H9 (cell line): ENCODE data around the gene CYFIP1. TPM values are rescaled to one million over a fixed set of nuclear protein-coding genes. Genes with fewer than 3 reads are reported as not detected.

Experiments used
- DNase-seq: peaks from one replicate; pipeline ENCODE4 v3.0.0-alpha.2; 2017
- H2AFZ ChIP-seq: one replicate; pipeline ENCODE4 v1.6.1; 2013; ENCODE audit warnings: mild to moderate bottlenecking, low read length, control low read depth, moderate library complexity
- H2AK5ac ChIP-seq: 2 replicates; pipeline ENCODE4 v1.6.1; 2013; ENCODE audit warnings: low read length, control low read depth, mixed read lengths; ENCODE audit not compliant: insufficient read length
- H2BK120ac ChIP-seq: one replicate; pipeline ENCODE4 v1.6.1; 2013; ENCODE audit warnings: low read depth, mild to moderate bottlenecking, low read length, control low read depth, inconsistent platforms; ENCODE audit not compliant: poor library complexity, severe bottlenecking
- H2BK12ac ChIP-seq: 2 replicates; pipeline ENCODE4 v1.6.1; 2013; ENCODE audit warnings: low read length, control low read depth, mixed read lengths, low read depth; ENCODE audit not compliant: insufficient read length
- H2BK15ac ChIP-seq: 2 replicates; pipeline ENCODE4 v1.6.1; 2013; ENCODE audit warnings: low read depth, low read length, control low read depth
- H2BK20ac ChIP-seq: one replicate; pipeline ENCODE4 v1.6.1; 2013; ENCODE audit warnings: low read depth, mild to moderate bottlenecking, low read length, control low read depth, inconsistent platforms; ENCODE audit not compliant: poor library complexity, severe bottlenecking
- H2BK5ac ChIP-seq: 2 replicates; pipeline ENCODE4 v1.6.1; 2013; ENCODE audit warnings: low read length, control low read depth, mixed read lengths; ENCODE audit not compliant: insufficient read length
- H3K14ac ChIP-seq: 2 replicates; pipeline ENCODE4 v1.6.1; 2013; ENCODE audit warnings: low read length, control low read depth; ENCODE audit not compliant: insufficient read depth
- H3K18ac ChIP-seq: 2 replicates; pipeline ENCODE4 v1.6.1; 2013; ENCODE audit warnings: low read depth, mild to moderate bottlenecking, mixed read lengths, low read length, control low read depth; ENCODE audit not compliant: insufficient read length
- H3K23ac ChIP-seq: 2 replicates; pipeline ENCODE4 v1.6.1; 2013; ENCODE audit warnings: low read length, control low read depth, mixed read lengths, low read depth; ENCODE audit not compliant: insufficient read length
- H3K23me2 ChIP-seq: 2 replicates; pipeline ENCODE4 v1.6.1; 2013; ENCODE audit warnings: low read depth, mild to moderate bottlenecking, mixed read lengths, low read length, control low read depth; ENCODE audit not compliant: insufficient read length, poor library complexity, severe bottlenecking
- H3K27ac ChIP-seq: 2 replicates; pipeline ENCODE4 v1.5.1; 2013; ENCODE audit warnings: low read length, control low read depth, mixed read lengths, low read depth; ENCODE audit not compliant: insufficient read length
- H3K27me3 ChIP-seq: 2 replicates; pipeline ENCODE4 v1.6.1; 2013; ENCODE audit warnings: low read length, control low read depth, inconsistent platforms; ENCODE audit not compliant: insufficient read depth
- H3K4ac ChIP-seq: 2 replicates; pipeline ENCODE4 v1.6.1; 2013; ENCODE audit warnings: low read depth, mild to moderate bottlenecking, control low read depth, inconsistent platforms, low read length, moderate library complexity
- H3K4me1 ChIP-seq: 2 replicates; pipeline ENCODE4 v1.6.1; 2013; ENCODE audit warnings: low read length, control low read depth, inconsistent platforms; ENCODE audit not compliant: insufficient read depth
- H3K4me2 ChIP-seq: 2 replicates; pipeline ENCODE4 v1.6.1; 2013; ENCODE audit warnings: low read length, control low read depth, mixed read lengths; ENCODE audit not compliant: insufficient read length, insufficient read depth
- H3K56ac ChIP-seq: 2 replicates; pipeline ENCODE4 v1.6.1; 2013; ENCODE audit warnings: low read depth, mild to moderate bottlenecking, mixed read lengths, low read length, control low read depth; ENCODE audit not compliant: insufficient read length
- H3K79me1 ChIP-seq: 2 replicates; pipeline ENCODE4 v1.6.1; 2013; ENCODE audit warnings: low read depth, mild to moderate bottlenecking, moderate library complexity, low read length, control low read depth, inconsistent platforms; ENCODE audit not compliant: insufficient read depth, poor library complexity, severe bottlenecking
- H3K79me2 ChIP-seq: 2 replicates; pipeline ENCODE4 v1.6.1; 2013; ENCODE audit warnings: low read length, control low read depth, inconsistent platforms; ENCODE audit not compliant: insufficient read depth
- H3K9ac ChIP-seq: 2 replicates; pipeline ENCODE4 v1.6.1; 2013; ENCODE audit warnings: low read length, control low read depth, mixed read lengths; ENCODE audit not compliant: insufficient read length; ENCODE audit errors: extremely low read depth
- H3K9me3 ChIP-seq: one replicate; pipeline ENCODE4 v1.6.1; 2013; ENCODE audit warnings: low read depth, low read length, inconsistent platforms; ENCODE audit not compliant: control insufficient read depth
- H3T11ph ChIP-seq: one replicate; pipeline ENCODE4 v1.6.1; 2013; ENCODE audit warnings: mild to moderate bottlenecking, low read length, control low read depth, inconsistent platforms
- H4K20me1 ChIP-seq: one replicate; pipeline ENCODE4 v1.6.1; 2013; ENCODE audit not compliant: control insufficient read depth, insufficient read length, insufficient read depth
- H4K5ac ChIP-seq: 2 replicates; pipeline ENCODE4 v1.6.1; 2013; ENCODE audit warnings: low read depth, mild to moderate bottlenecking, mixed read lengths, low read length, control low read depth; ENCODE audit not compliant: insufficient read length
- H4K8ac ChIP-seq: replicated peaks from 2 replicates; pipeline ENCODE4 v1.6.1; 2013; ENCODE audit warnings: low read length, control low read depth, mixed read lengths, low read depth; ENCODE audit not compliant: insufficient read length
- H4K91ac ChIP-seq: 2 replicates; pipeline ENCODE4 v1.6.1; 2013; ENCODE audit warnings: low read depth, mild to moderate bottlenecking, moderate library complexity, mixed read lengths, low read length, control low read depth; ENCODE audit not compliant: insufficient read length
- H3K27ac Mint-ChIP-seq, 3 experiments: 2 replicates in 2 of 3; 3 replicates in 1 of 3; pipeline ENCODE4 v1.8.0; 2020 to 2021; ENCODE audit warnings: mixed read lengths in 3 of 3, mild to moderate bottlenecking in 1 of 3, moderate library complexity in 1 of 3
- H3K27me3 Mint-ChIP-seq: 2 replicates; pipeline ENCODE4 v1.8.0; 2021; ENCODE audit warnings: low read depth, mild to moderate bottlenecking, moderate library complexity, mixed read lengths
- H3K36me3 Mint-ChIP-seq, 3 experiments: 2 replicates in 2 of 3; 3 replicates in 1 of 3; pipeline ENCODE4 v1.8.0; 2020 to 2021; ENCODE audit warnings: low read depth in 3 of 3, mixed read lengths in 3 of 3; ENCODE audit not compliant: insufficient read depth in 1 of 3
- H3K4me1 Mint-ChIP-seq, 2 experiments: 2 replicates each; pipeline ENCODE4 v1.8.0; 2020; ENCODE audit warnings: mixed read lengths in 2 of 2
- H3K4me3 Mint-ChIP-seq, 2 experiments: 2 replicates in 1 of 2; 3 replicates in 1 of 2; pipeline ENCODE4 v1.8.0; 2020 to 2021; ENCODE audit warnings: mild to moderate bottlenecking in 2 of 2, mixed read lengths in 2 of 2, moderate library complexity in 1 of 2
- H3K9me3 Mint-ChIP-seq, 2 experiments: 2 replicates in 1 of 2; 3 replicates in 1 of 2; pipeline ENCODE4 v1.8.0; 2020; ENCODE audit warnings: mild to moderate bottlenecking in 2 of 2, mixed read lengths in 2 of 2, moderate library complexity in 1 of 2
- CTCF ChIP-seq: fragments of 200-600 bp; sonication (generic); conservative IDR thresholded peaks from 3 replicates; pipeline ENCODE4 v1.8.0; 2021; ENCODE audit warnings: antibody characterized with exemption, mild to moderate bottlenecking
- WGBS: extraction: QIAGEN DNeasy Blood & Tissue Kit; methylation state at CpG from one replicate; pipeline ENCODE4 v1.1.7; 2013; ENCODE audit warnings: missing lambda C conversion rate, low lambda C conversion rate, mixed read lengths; ENCODE audit not compliant: insufficient read length; ENCODE audit errors: extremely low coverage; 5-methylcytosine and 5-hydroxymethylcytosine counted together
- total RNA-seq: library from RNA; stranded (reverse); gene quantifications from 2 replicates; pipeline ENCODE4 v1.2.1, GENCODE V29; 2021

Gene CYFIP1
- total RNA-seq, 1 experiment from 2014 or later = 71.2 TPM

DNA sequence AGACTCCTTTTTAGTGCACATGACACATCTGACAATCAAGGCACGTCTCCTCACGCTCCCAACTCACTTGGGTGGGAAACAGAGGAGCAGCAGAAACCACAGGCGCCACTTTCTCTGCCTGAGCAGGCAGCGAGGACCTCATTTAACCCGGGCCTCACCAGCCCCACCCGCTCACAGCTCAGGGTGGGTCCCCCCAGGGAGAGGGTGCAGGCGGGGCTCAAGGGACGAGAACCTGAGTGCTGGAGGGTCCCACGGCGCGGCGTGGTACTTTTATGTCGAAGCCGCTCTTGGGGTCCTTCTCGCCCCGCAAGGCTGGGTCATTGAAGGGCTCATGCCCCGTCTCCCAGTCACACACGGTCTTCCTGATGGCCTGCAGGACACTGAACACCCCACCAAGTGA, 62.6 kb downstream of the CYFIP1 start:
- Histone ChIP-seq H4K20me1 (no peaks in the 10 kb centered on the region), H3T11ph (no peak overlapping the region), H3K79me2 (no peaks in the 10 kb centered on the region), H2BK120ac (no peak overlapping the region), H3K27ac (no peak overlapping the region), H4K5ac (no peak overlapping the region), H3K14ac (no peak overlapping the region), H2BK5ac (no peak overlapping the region), H2BK20ac (no peak overlapping the region), H3K9ac (no peak overlapping the region), H2BK12ac (no peak overlapping the region), H2BK15ac (no peak overlapping the region), H3K18ac (no peak overlapping the region), H4K8ac (no peak overlapping the region), H3K4me1 (no peaks in the 10 kb centered on the region), H2AK5ac (no peak overlapping the region), H3K4me2 (no peak overlapping the region), H2AFZ (no peak overlapping the region), H4K91ac (no peak overlapping the region), H3K9me3 (no peaks in the 10 kb centered on the region), H3K23me2 (no peaks in the 10 kb centered on the region), H3K4ac (no peak overlapping the region), H3K56ac (no peak overlapping the region), H3K79me1 (no peaks in the 10 kb centered on the region), H3K23ac (no peak overlapping the region), H3K27me3 (no peaks in the 10 kb centered on the region)
- H3K27ac Mint-ChIP-seq = peak overlapping the region in 1 of 3 experiments; percentile 90; a peak in 1 of 7 replicates
- no CpG with 5 or more reads among the region's 18 CpGs for WGBS
- TF ChIP-seq CTCF = no peak
- DNase-seq = no peak
- H3K4me3 Mint-ChIP-seq = no peak overlapping the region
- H3K9me3 Mint-ChIP-seq = no peaks in the 10 kb centered on the region
- no peaks in the 10 kb centered on the region for H3K27me3 Mint-ChIP-seq
- H3K4me1 Mint-ChIP-seq = peaks cover 2 to 3% of the 10 kb centered on the region in 2 experiments; a peak in 1 of 4 replicates
- peaks cover 10 to 37% (median 22%) of the 10 kb centered on the region in 3 experiments; a peak in 6 of 7 replicates for H3K36me3 Mint-ChIP-seq
